Measurements from ENCODE around the gene PRPS1L1.

The PRPS1L1 gene

DNA sequence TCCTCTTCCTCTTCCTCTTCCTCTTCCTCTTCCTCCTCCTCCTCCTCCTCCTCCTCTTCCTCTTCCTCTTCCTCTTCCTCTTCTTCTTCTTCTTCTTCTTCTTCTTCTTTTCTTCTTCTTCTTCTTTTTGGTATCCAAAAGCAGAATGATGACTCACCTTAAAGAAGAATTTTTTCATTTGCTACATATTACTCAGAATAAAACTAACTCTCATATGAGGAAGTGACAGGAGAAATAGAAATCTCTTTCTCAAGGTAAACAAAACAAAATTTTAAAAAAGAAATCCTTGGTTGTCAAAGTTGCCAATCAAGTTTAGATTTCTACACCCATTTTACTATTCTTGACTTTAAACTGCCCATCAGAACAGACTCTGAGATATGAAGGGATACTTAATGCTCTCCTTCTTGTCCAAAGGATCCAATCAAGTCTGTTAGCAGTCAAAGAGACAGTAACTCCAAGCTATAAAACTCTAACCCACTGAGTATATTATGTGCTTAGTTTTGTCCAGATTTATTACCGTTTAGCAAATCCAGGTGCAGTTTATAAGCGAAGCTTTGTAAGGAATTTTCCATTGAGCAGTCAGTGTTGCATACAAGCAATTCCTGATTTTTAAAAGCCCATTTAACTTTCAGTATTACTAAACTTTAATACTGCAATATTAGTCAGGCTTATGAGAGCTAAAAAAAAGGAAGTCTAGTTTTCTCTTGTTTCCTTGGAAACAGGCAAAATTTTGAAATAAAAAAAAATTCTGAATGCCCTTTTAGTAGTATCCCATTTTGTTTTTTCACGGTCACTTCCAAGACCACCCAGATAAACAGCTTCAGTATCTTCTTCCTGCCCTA, 44.2 kb downstream of the PRPS1L1 start:
- no peak for TF ChIP-seq POLR2AphosphoS5 (IDR thresholded peaks at IDR 0.05; ENCODE audit: low read depth, low read length)
- TF ChIP-seq SIN3A (IDR thresholded peaks at IDR 0.05; ENCODE audit: borderline replicate concordance, insufficient read depth, low read length) = no peak
- no peak for TF ChIP-seq FOXP2 (optimal IDR thresholded peaks at IDR 0.05; ENCODE audit: borderline replicate concordance, extremely low read depth, extremely low read length, insufficient read depth)

DNA sequence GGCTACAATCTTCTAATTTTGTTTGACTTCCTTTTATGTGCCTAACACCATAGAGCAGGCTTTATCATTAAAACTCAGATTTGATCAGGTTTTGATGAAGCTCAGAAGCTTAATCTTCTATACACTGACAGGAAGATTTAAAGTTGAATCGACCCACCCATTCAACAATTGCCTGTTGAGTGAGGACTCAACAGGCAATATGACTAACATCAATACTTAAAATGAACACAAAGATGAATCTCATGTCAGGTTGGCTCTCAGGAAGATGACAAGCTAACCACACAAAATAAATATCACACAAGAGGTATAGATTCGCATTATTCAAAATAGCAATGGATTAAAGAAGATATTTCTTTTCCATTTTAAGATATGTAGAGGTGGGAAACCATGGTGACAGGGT, 50.7 kb downstream of the PRPS1L1 start:
- TF ChIP-seq POLR2AphosphoS5 (IDR thresholded peaks at IDR 0.05; ENCODE audit: low read depth, low read length) (no peak), TAF1 (IDR thresholded peaks at IDR 0.05; ENCODE audit: borderline replicate concordance, insufficient read depth, low read length) (no peak), SIN3A (IDR thresholded peaks at IDR 0.05; ENCODE audit: borderline replicate concordance, insufficient read depth, low read length) (no peak), FOXP2 (optimal IDR thresholded peaks at IDR 0.05; ENCODE audit: borderline replicate concordance, extremely low read depth, extremely low read length, insufficient read depth) (no peak)
- TF ChIP-seq, protein P1, sequence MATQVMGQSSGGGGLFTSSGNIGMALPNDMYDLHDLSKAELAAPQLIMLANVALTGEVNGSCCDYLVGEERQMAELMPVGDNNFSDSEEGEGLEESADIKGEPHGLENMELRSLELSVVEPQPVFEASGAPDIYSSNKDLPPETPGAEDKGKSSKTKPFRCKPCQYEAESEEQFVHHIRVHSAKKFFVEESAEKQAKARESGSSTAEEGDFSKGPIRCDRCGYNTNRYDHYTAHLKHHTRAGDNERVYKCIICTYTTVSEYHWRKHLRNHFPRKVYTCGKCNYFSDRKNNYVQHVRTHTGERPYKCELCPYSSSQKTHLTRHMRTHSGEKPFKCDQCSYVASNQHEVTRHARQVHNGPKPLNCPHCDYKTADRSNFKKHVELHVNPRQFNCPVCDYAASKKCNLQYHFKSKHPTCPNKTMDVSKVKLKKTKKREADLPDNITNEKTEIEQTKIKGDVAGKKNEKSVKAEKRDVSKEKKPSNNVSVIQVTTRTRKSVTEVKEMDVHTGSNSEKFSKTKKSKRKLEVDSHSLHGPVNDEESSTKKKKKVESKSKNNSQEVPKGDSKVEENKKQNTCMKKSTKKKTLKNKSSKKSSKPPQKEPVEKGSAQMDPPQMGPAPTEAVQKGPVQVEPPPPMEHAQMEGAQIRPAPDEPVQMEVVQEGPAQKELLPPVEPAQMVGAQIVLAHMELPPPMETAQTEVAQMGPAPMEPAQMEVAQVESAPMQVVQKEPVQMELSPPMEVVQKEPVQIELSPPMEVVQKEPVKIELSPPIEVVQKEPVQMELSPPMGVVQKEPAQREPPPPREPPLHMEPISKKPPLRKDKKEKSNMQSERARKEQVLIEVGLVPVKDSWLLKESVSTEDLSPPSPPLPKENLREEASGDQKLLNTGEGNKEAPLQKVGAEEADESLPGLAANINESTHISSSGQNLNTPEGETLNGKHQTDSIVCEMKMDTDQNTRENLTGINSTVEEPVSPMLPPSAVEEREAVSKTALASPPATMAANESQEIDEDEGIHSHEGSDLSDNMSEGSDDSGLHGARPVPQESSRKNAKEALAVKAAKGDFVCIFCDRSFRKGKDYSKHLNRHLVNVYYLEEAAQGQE (IDR thresholded peaks at IDR 0.05; ENCODE audit: insufficient read depth in 1 of 2, low read depth in 2 of 2, low read length in 2 of 2) = no peak
